GM21447 (cell line): Measurements from ENCODE around the gene PDE4D.

Experiments used
- ATAC-seq: cut with Tn5 transposase; IDR thresholded peaks from one replicate; pipeline ENCODE4 v1.9.1; 2021; ENCODE audit not compliant: unreplicated experiment

Gene PDE4D

GRCh38 chr5:59562756-59563389 lies 330.7 kb downstream of the PDE4D start:
- peak; percentile 94 for ATAC-seq

DNA sequence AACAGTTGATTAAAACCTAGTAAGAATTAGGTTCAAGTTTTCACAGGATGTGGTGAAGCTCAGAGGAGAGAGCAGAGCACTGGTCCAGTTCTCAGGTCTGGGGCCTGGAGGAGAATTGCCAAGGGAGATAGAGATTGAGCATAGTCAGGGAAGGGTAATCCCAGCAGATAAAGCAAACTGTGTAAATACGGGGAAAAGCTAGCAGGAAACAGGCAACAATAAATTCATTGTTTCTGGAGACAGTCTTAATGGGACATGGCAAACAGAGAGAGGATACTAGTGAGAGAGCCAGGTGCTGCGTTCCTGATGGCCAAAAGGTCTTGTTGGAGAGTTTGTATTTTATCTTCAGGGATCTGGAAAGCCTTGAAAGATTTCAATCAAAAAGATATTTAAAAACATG lies 333.0 kb downstream of the PDE4D start:
- ATAC-seq, result no peak

- ATAC-seq, result no peak
These were observed 333.7 kb downstream of the PDE4D start for GRCh38 chr5:59559847-59560246.

DNA sequence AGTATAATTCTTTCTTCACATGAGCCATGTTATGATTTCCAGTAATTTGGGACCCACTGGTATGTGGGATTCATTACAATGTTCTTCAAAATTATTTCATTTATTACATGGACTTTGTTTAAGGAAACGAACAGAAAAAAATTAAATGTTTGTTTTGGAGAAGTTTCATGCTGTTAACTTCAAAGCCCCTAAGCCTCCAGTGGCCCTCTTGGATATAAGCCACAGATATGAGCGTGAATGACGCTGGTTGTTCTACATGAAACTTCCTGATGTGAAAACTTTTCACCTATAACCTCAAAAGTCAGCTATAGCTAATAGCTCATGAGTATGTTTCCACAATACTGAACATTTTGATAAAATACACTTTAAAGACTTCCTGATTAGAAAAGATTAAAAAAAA lies 334.2 kb downstream of the PDE4D start:
- ATAC-seq, result no peak

DNA sequence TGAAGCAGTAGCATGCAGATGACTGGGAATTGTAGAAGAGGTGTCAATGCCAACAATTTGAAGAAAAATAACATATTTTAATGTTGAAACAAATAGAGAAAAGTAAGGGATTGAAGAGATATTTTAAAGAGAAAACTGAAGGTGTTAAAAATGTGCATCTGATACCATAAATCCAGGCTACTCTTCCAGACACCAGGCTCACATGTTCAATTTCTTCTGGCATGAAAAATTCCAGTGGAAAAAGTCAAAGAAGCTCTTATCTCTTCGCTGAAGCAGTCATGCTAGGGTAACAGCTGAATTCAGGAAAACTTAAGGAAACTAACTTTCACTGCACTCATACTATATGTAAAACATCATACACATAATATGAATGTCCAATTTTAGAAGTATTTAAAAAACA lies 335.0 kb downstream of the PDE4D start:
- ATAC-seq, result no peak

DNA sequence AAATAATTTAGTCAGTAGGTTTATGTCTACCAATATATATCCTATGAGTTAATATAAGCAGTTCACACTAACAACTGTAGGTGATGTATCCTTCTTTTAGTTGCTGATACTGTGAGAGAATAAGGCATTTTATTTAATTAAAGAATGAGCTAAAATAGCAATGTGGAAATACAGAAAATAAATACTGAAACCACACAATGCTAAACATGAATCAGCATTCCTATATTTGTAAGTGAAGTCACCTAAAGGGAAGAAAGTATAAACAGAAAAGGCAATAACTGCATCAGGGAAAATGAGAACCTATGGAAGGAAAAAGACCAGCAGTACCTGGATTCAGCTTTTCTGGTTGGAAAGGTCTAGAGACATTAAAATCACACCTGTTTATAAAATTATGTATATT lies 336.0 kb downstream of the PDE4D start:
- no peak for ATAC-seq

- no peak for ATAC-seq
These were observed 337.9 kb downstream of the PDE4D start for GRCh38 chr5:59555596-59555995.

DNA sequence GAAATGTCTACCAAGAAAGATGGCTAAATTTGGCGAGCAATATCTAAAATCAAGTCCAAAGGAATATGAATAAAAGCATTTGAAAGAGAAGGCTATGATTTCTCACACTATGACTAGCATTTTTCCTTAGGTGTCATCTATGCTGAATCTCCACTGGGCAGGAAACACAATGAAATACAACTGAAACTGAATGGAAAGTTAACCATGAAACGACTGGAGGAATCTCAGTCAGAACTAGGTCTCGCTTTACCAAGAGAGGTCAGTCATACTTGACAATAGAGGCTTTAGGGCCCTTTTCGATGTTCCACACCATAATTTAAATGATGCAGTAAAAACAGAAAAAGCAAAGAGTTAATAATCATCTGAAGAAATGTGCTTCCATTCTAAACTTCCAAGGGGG lies 339.0 kb downstream of the PDE4D start:
- no peak for ATAC-seq

GRCh38 chr5:59553992-59554391 lies 339.5 kb downstream of the PDE4D start:
- ATAC-seq, result no peak

DNA sequence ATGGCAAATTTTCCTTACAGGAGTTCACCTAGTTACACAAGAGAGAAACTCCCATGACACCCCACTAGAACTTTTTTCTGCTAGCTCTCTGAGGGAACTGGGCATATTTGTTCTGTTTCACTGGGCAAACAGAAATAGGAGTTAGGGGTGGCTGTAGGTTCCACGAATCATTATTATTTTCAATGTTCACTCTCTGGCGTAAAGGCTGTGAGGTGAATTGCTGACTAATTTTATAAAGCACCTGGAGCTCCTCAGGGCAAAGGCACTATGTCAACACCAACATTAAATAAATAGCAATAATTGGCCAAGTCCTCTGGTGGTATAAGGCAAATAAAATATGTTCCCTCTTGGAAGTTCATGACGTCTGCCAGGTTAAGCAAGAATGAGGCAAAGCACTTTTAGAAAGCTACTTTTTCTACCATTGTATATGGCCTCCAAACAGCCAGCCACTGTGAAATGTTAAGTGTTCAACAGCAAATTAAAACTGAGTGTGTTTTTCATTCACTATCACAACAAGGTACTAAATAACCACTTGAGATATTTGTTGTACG lies 344.6 kb downstream of the PDE4D start:
- no peak for ATAC-seq

DNA sequence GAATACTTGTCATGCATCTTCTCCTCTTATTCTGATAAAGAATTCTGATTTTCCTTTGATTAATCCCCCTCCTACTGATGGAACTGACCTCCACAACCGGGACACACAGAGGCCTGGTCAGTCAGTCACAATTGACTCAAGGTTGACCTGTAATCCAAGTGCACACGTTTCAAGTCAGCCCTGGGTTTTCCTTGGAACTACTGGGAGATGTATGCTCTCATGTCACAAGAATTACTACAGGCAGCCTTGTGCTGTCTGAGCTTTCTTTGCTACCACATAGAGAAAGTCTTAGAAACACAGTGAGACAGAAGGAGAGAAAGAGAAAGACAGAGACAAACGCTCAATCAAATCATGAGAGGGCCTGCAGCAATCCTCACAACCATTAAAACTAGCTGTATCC lies 345.8 kb downstream of the PDE4D start:
- ATAC-seq, result no peak

DNA sequence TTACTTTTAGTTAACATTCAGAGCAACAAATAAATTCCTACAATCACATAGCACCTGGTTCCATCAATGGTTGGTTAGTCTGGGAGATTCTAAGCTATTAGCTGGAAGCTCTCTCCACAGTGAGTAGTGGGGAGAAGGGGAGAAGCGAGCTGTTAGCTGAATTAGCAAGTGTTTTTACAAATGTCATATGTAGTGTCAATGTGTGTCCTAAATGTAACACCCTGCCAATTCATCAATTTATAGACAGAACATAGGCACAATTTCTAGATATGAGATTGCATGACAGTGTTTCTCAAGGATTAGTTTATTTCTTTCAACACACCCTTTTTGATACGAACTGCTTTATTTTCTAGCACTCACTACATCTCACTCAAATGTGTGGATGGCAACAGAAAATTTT lies 349.0 kb downstream of the PDE4D start:
- ATAC-seq, result no peak

GRCh38 chr5:59543821-59544442 lies 349.6 kb downstream of the PDE4D start:
- no peak for ATAC-seq

DNA sequence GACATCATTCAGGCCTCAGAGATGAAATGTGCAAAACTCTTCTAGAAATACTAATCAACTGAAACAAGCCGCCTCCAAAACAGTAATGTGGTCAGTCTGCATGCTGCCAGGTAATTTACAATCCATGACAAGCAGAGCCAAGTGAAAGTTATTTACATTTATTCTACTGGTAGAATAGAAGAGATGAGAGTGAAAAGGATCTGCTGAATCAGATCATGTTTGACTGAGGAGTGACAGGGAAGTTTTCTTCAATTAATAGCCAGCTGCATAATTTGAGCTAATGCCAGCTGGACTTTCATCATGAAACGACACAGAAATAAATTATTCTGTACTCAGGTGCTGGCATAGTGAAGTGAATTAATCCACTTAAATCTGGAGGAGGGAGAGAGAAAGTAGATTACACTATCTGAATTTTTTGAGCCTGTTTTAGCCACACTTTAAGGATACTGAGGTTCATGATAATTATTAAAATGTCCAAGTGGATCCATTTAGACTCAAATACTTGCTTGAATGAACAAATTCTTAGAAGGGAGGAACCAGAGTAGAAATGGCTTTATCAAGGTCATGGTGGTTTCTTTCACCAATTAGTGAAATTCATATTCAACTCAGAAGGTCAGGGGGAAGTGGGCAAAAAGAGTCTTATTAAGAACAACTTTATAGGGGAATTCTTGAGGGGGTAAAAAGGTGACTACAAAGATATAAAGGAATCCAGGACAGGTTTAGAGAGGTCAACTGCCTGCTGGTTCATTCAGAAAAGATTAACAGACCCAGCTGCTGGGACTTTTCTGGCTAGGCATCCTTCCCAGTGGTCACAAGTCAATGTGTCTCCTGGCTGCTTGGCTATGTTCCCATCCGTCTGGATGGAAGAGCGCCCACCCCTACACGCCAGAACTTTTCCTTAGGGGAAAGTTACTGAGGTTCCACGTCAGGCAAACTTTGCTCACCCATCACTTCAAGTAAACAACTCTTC lies 350.4 kb downstream of the PDE4D start:
- ATAC-seq, result no peak

GRCh38 chr5:59542306-59542705 lies 351.2 kb downstream of the PDE4D start:
- no peak for ATAC-seq

DNA sequence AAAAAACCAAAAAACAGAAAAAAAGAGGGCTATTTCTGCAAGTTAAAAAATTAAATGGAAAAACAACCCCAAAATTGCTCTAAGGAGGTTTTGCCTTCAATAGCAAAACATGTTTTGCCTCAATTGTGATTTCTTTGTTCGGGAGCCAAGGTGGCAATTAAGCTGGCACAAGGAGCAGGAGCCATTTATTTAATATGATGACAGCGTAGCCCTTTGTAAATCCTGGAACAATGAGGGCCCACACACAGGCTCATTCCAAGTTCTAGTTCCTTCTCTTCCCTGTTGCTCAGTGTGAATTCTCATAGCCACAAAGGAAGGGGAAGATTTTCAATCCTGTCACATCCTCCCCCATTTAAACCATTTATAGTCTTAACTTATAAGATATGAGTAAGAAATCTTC lies 353.2 kb downstream of the PDE4D start:
- no peak for ATAC-seq

- ATAC-seq, result no peak
These were observed 354.8 kb downstream of the PDE4D start for GRCh38 chr5:59538750-59539121.

- ATAC-seq, result no peak
These were observed 355.4 kb downstream of the PDE4D start for GRCh38 chr5:59537961-59538749.

- ATAC-seq, result no peak
These were observed 356.7 kb downstream of the PDE4D start for GRCh38 chr5:59536875-59537274.

GRCh38 chr5:59535561-59535960 lies 358.0 kb downstream of the PDE4D start:
- ATAC-seq, result no peak

DNA sequence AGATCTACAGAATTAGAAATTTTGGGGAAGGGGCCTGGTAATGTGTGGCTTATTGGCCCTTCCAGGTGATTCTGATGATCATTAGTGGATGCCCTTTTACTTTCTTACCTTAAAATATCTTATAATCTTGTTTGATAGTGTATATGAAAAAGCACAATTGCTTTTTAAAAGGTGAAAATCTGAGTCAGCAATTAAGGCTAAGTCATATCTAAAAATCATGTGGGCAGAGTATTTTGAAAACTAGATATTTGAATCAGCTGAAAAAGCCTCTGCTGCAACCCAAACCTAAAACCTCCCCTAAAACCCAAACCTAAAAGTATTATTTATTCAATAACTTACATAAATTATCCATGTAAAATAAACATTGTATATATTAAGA lies 359.8 kb downstream of the PDE4D start:
- ATAC-seq, result no peak
